Osteocyte (in vitro differentiated cells): Measurements from ENCODE around the gene PAFAH1B2. TPM values are rescaled to one million over a fixed set of nuclear protein-coding genes. Genes with fewer than 3 reads are reported as not detected.

ENCODE experiments used
- DNase-seq: peaks from one replicate; pipeline ENCODE4 v3.0.0; 2021; ENCODE audit warnings: mixed read lengths; ENCODE audit not compliant: unreplicated experiment; ENCODE audit errors: extremely low spot score
- H3K27ac Mint-ChIP-seq: one replicate; pipeline ENCODE4 v1.8.0; 2021; ENCODE audit warnings: mild to moderate bottlenecking, mixed read lengths; ENCODE audit not compliant: unreplicated experiment
- H3K27me3 Mint-ChIP-seq: one replicate; pipeline ENCODE4 v1.8.0; 2021; ENCODE audit warnings: mixed read lengths; ENCODE audit not compliant: unreplicated experiment
- H3K36me3 Mint-ChIP-seq: one replicate; pipeline ENCODE4 v1.8.0; 2021; ENCODE audit warnings: mixed read lengths; ENCODE audit not compliant: unreplicated experiment
- H3K4me1 Mint-ChIP-seq: one replicate; pipeline ENCODE4 v1.8.0; 2021; ENCODE audit warnings: mixed read lengths; ENCODE audit not compliant: unreplicated experiment
- H3K4me3 Mint-ChIP-seq: one replicate; pipeline ENCODE4 v1.8.0; 2021; ENCODE audit warnings: mild to moderate bottlenecking, moderate library complexity, mixed read lengths; ENCODE audit not compliant: unreplicated experiment
- H3K9me3 Mint-ChIP-seq: one replicate; pipeline ENCODE4 v1.8.0; 2021; ENCODE audit warnings: mixed read lengths; ENCODE audit not compliant: unreplicated experiment
- total RNA-seq: library from RNA; stranded (reverse); gene quantifications from 2 replicates; pipeline ENCODE4 v1.2.1, GENCODE V29; 2021
- TF ChIP-seq, protein P1 (sequence below): fragments of 200-600 bp; sonication (generic); IDR thresholded peaks from 2 replicates; pipeline ENCODE4 v1.5.0; 2021; ENCODE audit warnings: antibody characterized with exemption, mild to moderate bottlenecking, moderate library complexity

PAFAH1B2 gene
- total RNA-seq, 1 donor from 2014 or later = 82.7 TPM

DNA sequence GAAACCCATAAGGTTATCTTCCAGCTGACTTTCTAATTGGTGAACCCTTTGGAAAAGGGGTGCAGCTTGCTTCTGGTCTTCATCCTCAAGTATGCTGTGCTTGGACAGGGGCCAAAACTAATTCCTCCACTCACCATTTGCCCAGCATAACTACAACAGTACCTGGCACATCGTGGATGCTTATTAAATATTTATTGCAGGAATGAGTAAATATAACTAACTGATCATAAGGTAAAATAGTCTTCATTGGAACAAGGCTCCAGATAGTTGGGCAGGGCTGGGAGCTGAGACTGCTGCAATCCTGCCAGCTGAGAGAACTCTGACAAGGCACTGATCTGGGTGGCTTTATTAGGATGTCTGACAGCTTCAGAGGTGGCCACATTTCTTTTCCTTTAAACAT, 32.1 kb downstream of the PAFAH1B2 start:
- Mint-ChIP-seq H3K4me1 (peaks cover 37% of the 10 kb centered on the region), H3K4me3 (no peak overlapping the region)
- no peak for DNase-seq

GRCh38 chr11:117177534-117178209, 33.6 kb downstream of the PAFAH1B2 start:
- peaks cover 29% of the 10 kb centered on the region for H3K4me1 Mint-ChIP-seq

More for the DNA sequence above, 32.1 kb downstream of the PAFAH1B2 start:
- H3K27ac Mint-ChIP-seq = no peak overlapping the region
- TF ChIP-seq, protein P1, sequence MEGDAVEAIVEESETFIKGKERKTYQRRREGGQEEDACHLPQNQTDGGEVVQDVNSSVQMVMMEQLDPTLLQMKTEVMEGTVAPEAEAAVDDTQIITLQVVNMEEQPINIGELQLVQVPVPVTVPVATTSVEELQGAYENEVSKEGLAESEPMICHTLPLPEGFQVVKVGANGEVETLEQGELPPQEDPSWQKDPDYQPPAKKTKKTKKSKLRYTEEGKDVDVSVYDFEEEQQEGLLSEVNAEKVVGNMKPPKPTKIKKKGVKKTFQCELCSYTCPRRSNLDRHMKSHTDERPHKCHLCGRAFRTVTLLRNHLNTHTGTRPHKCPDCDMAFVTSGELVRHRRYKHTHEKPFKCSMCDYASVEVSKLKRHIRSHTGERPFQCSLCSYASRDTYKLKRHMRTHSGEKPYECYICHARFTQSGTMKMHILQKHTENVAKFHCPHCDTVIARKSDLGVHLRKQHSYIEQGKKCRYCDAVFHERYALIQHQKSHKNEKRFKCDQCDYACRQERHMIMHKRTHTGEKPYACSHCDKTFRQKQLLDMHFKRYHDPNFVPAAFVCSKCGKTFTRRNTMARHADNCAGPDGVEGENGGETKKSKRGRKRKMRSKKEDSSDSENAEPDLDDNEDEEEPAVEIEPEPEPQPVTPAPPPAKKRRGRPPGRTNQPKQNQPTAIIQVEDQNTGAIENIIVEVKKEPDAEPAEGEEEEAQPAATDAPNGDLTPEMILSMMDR = no peak
- peaks cover 5% of the 10 kb centered on the region for H3K36me3 Mint-ChIP-seq
- H3K9me3 Mint-ChIP-seq = no peaks in the 10 kb centered on the region
- H3K27me3 Mint-ChIP-seq = no peaks in the 10 kb centered on the region

DNA sequence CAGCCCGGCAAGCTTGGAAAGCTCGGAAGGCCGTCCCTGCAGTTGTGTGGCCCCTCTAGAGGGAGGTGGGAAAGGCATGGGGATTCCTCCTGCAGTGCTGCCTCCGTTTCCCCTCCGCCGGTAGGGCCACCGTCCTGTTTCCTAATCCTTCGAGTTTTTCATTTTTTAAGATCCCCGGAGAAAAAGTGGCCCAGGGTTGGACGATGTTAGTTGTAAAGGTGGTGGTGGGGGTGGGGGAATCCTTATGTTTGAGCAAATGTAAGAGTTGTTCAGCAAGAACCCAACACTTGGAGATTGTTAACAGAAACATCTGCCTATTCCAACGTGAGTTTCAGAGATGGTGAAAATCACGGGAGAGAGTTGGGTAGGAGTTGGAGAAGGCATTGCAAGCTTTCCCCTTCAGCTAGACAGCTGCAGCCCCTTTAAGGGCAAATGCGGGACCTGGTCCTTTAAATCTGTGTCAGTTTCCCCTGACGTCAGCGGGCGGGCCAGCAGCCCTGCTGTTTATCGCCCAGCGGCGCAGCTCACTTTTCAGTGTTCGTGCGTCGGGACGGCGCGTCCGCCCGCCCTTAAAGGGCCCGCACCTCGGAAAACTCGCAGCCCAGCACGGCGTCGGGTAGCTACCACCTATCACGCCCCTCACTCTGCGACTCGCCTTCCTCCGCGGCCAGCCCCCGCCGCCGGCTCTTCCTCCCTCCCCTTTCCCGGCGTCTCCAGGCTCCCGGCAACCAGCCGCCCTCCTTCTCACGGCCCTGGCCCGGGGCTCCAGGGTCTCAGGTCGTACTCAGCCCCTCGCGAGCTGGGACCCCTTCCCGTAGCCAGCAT, 34.3 kb downstream of the PAFAH1B2 start, which contains the start of gene SIDT2:
SIDT2 (plus strand) TSS at position 534 of the 825 bp plus-strand sequence. CDS start 521 bp downstream, outside the sequence.
- Mint-ChIP-seq H3K9me3 (no peaks in the 10 kb centered on the region), H3K27me3 (no peaks in the 10 kb centered on the region), H3K4me3 (peak within 1 kb of the TSS; percentile 95), H3K36me3 (no peaks in the 10 kb centered on the region), H3K4me1 (peaks cover 28% of the 10 kb centered on the region), H3K27ac (peak within 1 kb of the TSS; percentile 91)
- DNase-seq = peak; percentile 95
- TF ChIP-seq, protein P1 = no peak

More at GRCh38 chr11:117177534-117178209, 33.6 kb downstream of the PAFAH1B2 start:
- no peaks in the 10 kb centered on the region for H3K27me3 Mint-ChIP-seq
- no peaks in the 10 kb centered on the region for H3K36me3 Mint-ChIP-seq
- DNase-seq = no peak
- peak overlapping the region; percentile 91 for H3K27ac Mint-ChIP-seq
- peak overlapping the region; percentile 95 for H3K4me3 Mint-ChIP-seq
- H3K9me3 Mint-ChIP-seq = no peaks in the 10 kb centered on the region
- TF ChIP-seq, protein P1 = no peak

- Mint-ChIP-seq H3K27ac (peak overlapping the region; percentile 90), H3K36me3 (peaks cover 7% of the 10 kb centered on the region), H3K4me1 (peaks cover 27% of the 10 kb centered on the region), H3K27me3 (no peaks in the 10 kb centered on the region), H3K9me3 (no peaks in the 10 kb centered on the region), H3K4me3 (peak overlapping the region; percentile 95)
- peak; percentile 83 for DNase-seq
- TF ChIP-seq, protein P1 = no peak
These were observed 35.2 kb downstream of the PAFAH1B2 start for GRCh38 chr11:117179048-117179999.
